Liver (tissue), 9 donors: Measurements from ENCODE around the gene ASXL1. TPM values are rescaled to one million over a fixed set of nuclear protein-coding genes. Genes with fewer than 3 reads are reported as not detected.
A peak's percentile ranks its signal among the peaks of the same experiment; 100 is the strongest.

Experiments
- DNase-seq: peaks from one replicate; pipeline ENCODE4 v3.0.0-alpha.2; 2017; ENCODE audit warnings: low spot score
- H3K27ac ChIP-seq, 2 donors: one replicate each; pipeline ENCODE4 v1.7.0; 2013; ENCODE audit warnings: inconsistent platforms in 2 of 2, low read length in 2 of 2, control low read depth in 1 of 2, low read depth in 1 of 2, mild to moderate bottlenecking in 1 of 2
- H3K27me3 ChIP-seq, 4 donors: one replicate each; pipeline versions ENCODE4 v1.6.1 to v1.7.0; 2013; ENCODE audit warnings: low read length in 3 of 4, inconsistent platforms in 1 of 4, mild to moderate bottlenecking in 1 of 4, moderate library complexity in 1 of 4; ENCODE audit not compliant: control insufficient read depth in 4 of 4, insufficient read depth in 4 of 4
- H3K36me3 ChIP-seq, 4 donors: one replicate each; pipeline versions ENCODE4 v1.6.1 to v1.7.0; 2013; ENCODE audit warnings: low read length in 3 of 4, mild to moderate bottlenecking in 3 of 4, low read depth in 1 of 4, moderate library complexity in 1 of 4; ENCODE audit not compliant: control insufficient read depth in 4 of 4, insufficient read depth in 3 of 4
- H3K4me1 ChIP-seq, 4 donors: one replicate each; pipeline versions ENCODE4 v1.6.1 to v1.7.0; 2013; ENCODE audit warnings: low read length in 3 of 4, mild to moderate bottlenecking in 3 of 4, moderate library complexity in 1 of 4; ENCODE audit not compliant: control insufficient read depth in 4 of 4, insufficient read depth in 4 of 4
- H3K4me3 ChIP-seq, 3 donors: one replicate each; pipeline versions ENCODE4 v1.6.1 to v1.7.0; 2013; ENCODE audit warnings: low read length in 3 of 3, control low read depth in 1 of 3, low read depth in 1 of 3, mild to moderate bottlenecking in 1 of 3
- H3K9ac ChIP-seq, 2 donors: one replicate each; pipeline ENCODE4 v1.7.0; 2013; ENCODE audit warnings: low read length in 2 of 2, mild to moderate bottlenecking in 2 of 2, moderate library complexity in 2 of 2, control low read depth in 1 of 2, low read depth in 1 of 2
- H3K9me3 ChIP-seq, 4 donors: one replicate each; pipeline versions ENCODE4 v1.6.1 to v1.7.0; 2013; ENCODE audit warnings: low read length in 3 of 4; ENCODE audit not compliant: control insufficient read depth in 4 of 4
- ATF3 ChIP-seq: IDR thresholded peaks from 2 replicates; pipeline ENCODE4 v1.6.1; 2016; ENCODE audit warnings: antibody characterized with exemption
- CTCF ChIP-seq: fragments of 150-350 bp; IDR thresholded peaks from 2 replicates; pipeline ENCODE4 v1.5.1; 2017; ENCODE audit warnings: improper control_type of control experiment, low read depth, low read length; ENCODE audit not compliant: missing input control
- EGR1 ChIP-seq, 2 donors: IDR thresholded peaks; 2 replicates each; pipeline ENCODE4 v1.6.1; 2016 to 2018; ENCODE audit warnings: antibody characterized with exemption in 2 of 2, low read depth in 2 of 2
- FOXA1 ChIP-seq: IDR thresholded peaks from 2 replicates; pipeline ENCODE4 v1.6.1; 2016; ENCODE audit warnings: antibody characterized with exemption
- FOXA2 ChIP-seq: IDR thresholded peaks from 2 replicates; pipeline ENCODE4 v1.6.1; 2016; ENCODE audit warnings: antibody characterized with exemption
- GABPA ChIP-seq, 2 donors: IDR thresholded peaks in 1 of 2; conservative IDR thresholded peaks in 1 of 2; 2 replicates each; pipeline ENCODE4 v1.6.1; 2016; ENCODE audit warnings: antibody characterized with exemption in 2 of 2, mild to moderate bottlenecking in 1 of 2, moderate library complexity in 1 of 2
- HNF4A ChIP-seq, 2 donors: conservative IDR thresholded peaks; 2 replicates each; pipeline ENCODE4 v1.6.1; 2016; ENCODE audit warnings: antibody characterized with exemption in 2 of 2, mild to moderate bottlenecking in 2 of 2
- HNF4G ChIP-seq: IDR thresholded peaks from 2 replicates; pipeline ENCODE4 v1.6.1; 2016; ENCODE audit warnings: antibody characterized with exemption
- JUND ChIP-seq, 2 donors: IDR thresholded peaks; 2 replicates each; pipeline ENCODE4 v1.6.1; 2016; ENCODE audit warnings: antibody characterized with exemption in 2 of 2
- MAX ChIP-seq: IDR thresholded peaks from 2 replicates; pipeline ENCODE4 v1.6.1; 2016; ENCODE audit warnings: antibody characterized with exemption
- NR2F2 ChIP-seq: IDR thresholded peaks from 2 replicates; pipeline ENCODE4 v1.6.1; 2016; ENCODE audit warnings: antibody characterized with exemption
- RAD21 ChIP-seq, 2 donors: IDR thresholded peaks; 2 replicates each; pipeline ENCODE4 v1.6.1; 2016; ENCODE audit warnings: antibody characterized with exemption in 2 of 2, mild to moderate bottlenecking in 2 of 2
- REST ChIP-seq: IDR thresholded peaks from 2 replicates; pipeline ENCODE4 v1.6.1; 2016; ENCODE audit warnings: antibody characterized with exemption, mild to moderate bottlenecking
- RXRA ChIP-seq, 2 donors: IDR thresholded peaks; 2 replicates each; pipeline ENCODE4 v1.6.1; 2017 to 2018; ENCODE audit warnings: antibody characterized with exemption in 2 of 2, mild to moderate bottlenecking in 1 of 2
- SP1 ChIP-seq: IDR thresholded peaks from 2 replicates; pipeline ENCODE4 v1.6.1; 2018; ENCODE audit warnings: antibody characterized with exemption, mild to moderate bottlenecking
- YY1 ChIP-seq: IDR thresholded peaks from 2 replicates; pipeline ENCODE4 v1.6.1; 2016; ENCODE audit warnings: antibody characterized with exemption, mild to moderate bottlenecking
- WGBS: extraction: QIAGEN DNeasy Blood & Tissue Kit; methylation state at CpG from one replicate; pipeline ENCODE4 v1.1.7; 2013; 5-methylcytosine and 5-hydroxymethylcytosine counted together
- polyA plus RNA-seq, 2 donors: library from polyadenylated mRNA; stranded (reverse) in 1 of 2; unstranded in 1 of 2; fragments of 200-250 nt in 1 of 2; fragments of >200 nt in 1 of 2; fragmentation: Nextera tagmentation in 1 of 2; extraction: Ambion mirVana in 1 of 2; gene quantifications; one replicate each; pipeline versions ENCODE4 v1.2.1 to v1.2.3, GENCODE V29; 2013 to 2015
- total RNA-seq, 2 donors: library from RNA; depleted of rRNA; stranded (reverse); fragments of >200 nt; gene quantifications; one replicate each; pipeline ENCODE4 v1.2.3, GENCODE V29; 2014
- donor health status: healthy.
- donor health status: healthy.
- donor health status: healthy.
- donor health status: healthy.
- donor health status: healthy.

The ASXL1 gene
- total and polyA plus RNA-seq, 4 donors = 13.4 to 61.3 (median 24.5) TPM

- no peaks in the 10 kb centered on the region for H3K27me3 ChIP-seq
- no peak overlapping the region for H3K27ac ChIP-seq
- TF ChIP-seq REST (no peak), RAD21 (IDR thresholded peaks at IDR 0.05) (peak in 1 of 2 donors; percentile 54), CTCF (peak; percentile 4), EGR1 (IDR thresholded peaks at IDR 0.05; ENCODE audit: low read depth in 2 of 2) (no peak)
- no peaks in the 10 kb centered on the region for H3K9me3 ChIP-seq
- 85% methylated on average over 11 of the region's 11 CpGs for WGBS
- H3K4me3 ChIP-seq = no peak overlapping the region
- DNase-seq = peak; percentile 30
- no peak overlapping the region for H3K9ac ChIP-seq
- peaks cover 4 to 42% (median 26%) of the 10 kb centered on the region in 4 donors for H3K4me1 ChIP-seq
- peaks cover 0 to 37% (median 29%) of the 10 kb centered on the region in 4 donors for H3K36me3 ChIP-seq
Observed at GRCh38 chr20:32439132-32439829, 81.2 kb downstream of the ASXL1 start.

GRCh38 chr20:32440069-32440757, 82.1 kb downstream of the ASXL1 start:
- DNase-seq = peak; percentile 34
- H3K4me1 ChIP-seq = peaks cover 6 to 42% (median 26%) of the 10 kb centered on the region in 4 donors
- peak overlapping the region in 1 of 2 donors; percentile 37 for H3K27ac ChIP-seq
- H3K27me3 ChIP-seq = no peaks in the 10 kb centered on the region
- H3K9ac ChIP-seq = no peak overlapping the region
- WGBS = 58% methylated on average over 6 of the region's 6 CpGs
- H3K36me3 ChIP-seq = peaks cover 0 to 27% (median 21%) of the 10 kb centered on the region in 4 donors
- H3K4me3 ChIP-seq = no peak overlapping the region
- no peaks in the 10 kb centered on the region for H3K9me3 ChIP-seq
- TF ChIP-seq CTCF (no peak), FOXA1 (no peak), HNF4G (peak; percentile 99), ATF3 (peak; percentile 61), FOXA2 (no peak), RXRA (IDR thresholded peaks at IDR 0.05) (peak; percentile 96), YY1 (peak; percentile 36), RAD21 (IDR thresholded peaks at IDR 0.05) (peak; percentile 64 to 72), REST (peak; percentile 95), JUND (IDR thresholded peaks at IDR 0.05) (peak; percentile 58 to 89), SP1 (peak; percentile 95), MAX (peak; percentile 86), HNF4A (conservative IDR thresholded peaks at IDR 0.05) (peak; percentile 100), NR2F2 (peak; percentile 80), GABPA (IDR thresholded peaks at IDR 0.05 in 1 of 2, conservative IDR thresholded peaks at IDR 0.05 in 1 of 2) (peak in 1 of 2 donors; percentile 60)
